ENCODE measurements around the gene SCAMP1.

Gene SCAMP1

DNA sequence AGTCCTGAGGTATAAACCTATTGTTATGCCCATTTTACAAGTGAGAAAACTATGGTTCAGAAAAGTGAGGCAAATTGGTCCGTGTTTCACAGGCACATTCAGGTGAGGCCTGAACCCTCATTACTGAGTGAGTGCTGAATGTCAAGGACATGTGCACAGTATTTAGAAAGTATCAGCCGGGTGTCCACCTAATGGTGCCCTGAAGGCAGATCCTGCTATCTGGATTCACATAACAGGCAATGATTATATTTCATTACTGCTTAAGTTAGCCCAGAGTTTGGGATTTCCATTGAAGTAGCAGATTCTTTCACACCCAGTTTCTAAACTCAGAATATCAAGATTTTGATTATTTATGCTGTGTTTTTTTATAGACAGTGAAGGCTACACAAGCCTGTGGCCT, 145.4 kb downstream of the SCAMP1 start:
- Histone ChIP-seq H3K9ac (ENCODE audit: low read length) (no peak overlapping the region), H4K91ac (ENCODE audit: low read depth, low read length) (no peak overlapping the region), H2BK120ac (ENCODE audit: insufficient read depth, low read length, poor library complexity) (no peak overlapping the region), H3K36me3 (ENCODE audit: control insufficient read depth in 1 of 2, insufficient read depth in 2 of 2, low read length in 2 of 2) (peaks cover 4% of the 10 kb centered on the region in 2 experiments), H3K4ac (ENCODE audit: low read depth, low read length) (no peak overlapping the region), H4K12ac (ENCODE audit: low read depth, low read length) (no peak overlapping the region), H3K18ac (ENCODE audit: low read length) (no peak overlapping the region), H3K4me2 (ENCODE audit: low read length) (no peak overlapping the region), H2AK5ac (ENCODE audit: low read length) (no peak overlapping the region), H3K14ac (ENCODE audit: low read length) (no peak overlapping the region), H3K4me1 (ENCODE audit: control insufficient read depth in 1 of 2, insufficient read depth in 2 of 2, low read length in 2 of 2) (peaks cover 40 to 52% of the 10 kb centered on the region in 2 experiments), H4K8ac (ENCODE audit: low read depth, low read length) (no peak overlapping the region), H3K27me3 (ENCODE audit: insufficient read depth, low read length) (no peaks in the 10 kb centered on the region), H3K79me2 (ENCODE audit: control insufficient read depth, insufficient read depth, low read length, poor library complexity) (peaks cover 2% of the 10 kb centered on the region), H2BK5ac (ENCODE audit: low read depth, low read length, poor library complexity) (no peak overlapping the region), H3K4me3 (ENCODE audit: low read depth, low read length) (no peak overlapping the region), H3K27ac (ENCODE audit: low read depth, low read length) (peak overlapping the region; percentile 48), H3K79me1 (ENCODE audit: low read length) (peaks cover 6% of the 10 kb centered on the region), H2BK12ac (ENCODE audit: low read length) (no peak overlapping the region), H3K9me3 (ENCODE audit: insufficient read depth, low read depth, low read length) (no peaks in the 10 kb centered on the region), H3K23ac (ENCODE audit: low read length) (no peak overlapping the region), H2AFZ (ENCODE audit: insufficient read depth, low read length, poor library complexity) (no peak overlapping the region)
- peak; percentile 41 to 52 for DNase-seq
- WGBS (ENCODE audit: extremely low coverage, insufficient coverage, insufficient read length), result no CpG with 5 or more reads among the region's 2 CpGs

DNA sequence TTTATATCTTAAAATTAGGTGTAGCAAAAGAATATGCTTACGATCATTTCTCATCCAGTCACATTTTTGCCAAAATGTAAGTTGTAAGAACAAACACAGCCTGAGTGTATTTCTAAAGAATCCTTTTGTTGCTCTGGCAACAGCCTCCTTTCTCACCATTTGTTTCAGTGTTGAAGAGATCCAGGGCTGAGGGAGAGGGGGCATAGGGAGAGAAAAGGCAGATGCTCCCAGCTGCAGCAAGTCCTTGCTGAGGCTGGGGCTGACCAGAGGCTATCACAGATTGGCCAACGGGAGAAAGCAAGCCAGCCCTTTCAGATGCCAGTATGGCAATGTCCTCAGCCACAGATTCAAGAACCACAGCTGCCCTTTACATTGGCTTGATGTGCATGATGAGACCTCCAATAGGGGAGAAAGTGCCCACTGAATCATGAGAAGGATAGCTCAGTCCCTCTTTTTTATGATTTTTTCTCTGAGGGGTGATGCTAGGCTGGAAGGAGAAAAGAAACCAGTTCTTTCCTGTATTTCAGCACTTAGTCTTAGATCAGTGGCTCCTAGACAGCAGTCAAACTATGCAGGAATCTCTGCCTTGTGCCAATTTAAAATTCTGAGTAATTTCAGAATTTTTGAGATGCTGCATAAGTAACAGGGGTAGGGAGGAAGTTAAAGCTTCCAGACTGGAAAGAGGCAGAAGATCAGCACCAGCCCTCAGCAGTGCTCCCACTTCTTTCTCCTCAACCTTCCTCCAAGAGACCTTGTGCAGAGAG, 146.0 kb downstream of the SCAMP1 start:
- Histone ChIP-seq H3K27ac (ENCODE audit: low read depth, low read length) (no peak overlapping the region), H2BK5ac (ENCODE audit: low read depth, low read length, poor library complexity) (no peak overlapping the region), H2BK120ac (ENCODE audit: insufficient read depth, low read length, poor library complexity) (no peak overlapping the region), H4K12ac (ENCODE audit: low read depth, low read length) (no peak overlapping the region), H3K4ac (ENCODE audit: low read depth, low read length) (no peak overlapping the region), H3K14ac (ENCODE audit: low read length) (no peak overlapping the region), H2AK5ac (ENCODE audit: low read length) (no peak overlapping the region), H4K8ac (ENCODE audit: low read depth, low read length) (no peak overlapping the region), H3K18ac (ENCODE audit: low read length) (no peak overlapping the region), H2BK12ac (ENCODE audit: low read length) (no peak overlapping the region), H3K27me3 (ENCODE audit: insufficient read depth, low read length) (no peaks in the 10 kb centered on the region), H3K4me1 (ENCODE audit: control insufficient read depth in 1 of 2, insufficient read depth in 2 of 2, low read length in 2 of 2) (peaks cover 38 to 49% of the 10 kb centered on the region in 2 experiments), H3K79me1 (ENCODE audit: low read length) (peaks cover 6% of the 10 kb centered on the region), H2AFZ (ENCODE audit: insufficient read depth, low read length, poor library complexity) (no peak overlapping the region), H3K4me2 (ENCODE audit: low read length) (no peak overlapping the region), H3K4me3 (ENCODE audit: low read depth, low read length) (no peak overlapping the region), H3K9ac (ENCODE audit: low read length) (no peak overlapping the region), H3K36me3 (ENCODE audit: control insufficient read depth in 1 of 2, insufficient read depth in 2 of 2, low read length in 2 of 2) (peaks cover 4% of the 10 kb centered on the region in 2 experiments), H3K9me3 (ENCODE audit: insufficient read depth, low read depth, low read length) (no peaks in the 10 kb centered on the region), H3K23ac (ENCODE audit: low read length) (no peak overlapping the region), H3K79me2 (ENCODE audit: control insufficient read depth, insufficient read depth, low read length, poor library complexity) (peaks cover 2% of the 10 kb centered on the region), H4K91ac (ENCODE audit: low read depth, low read length) (no peak overlapping the region)
- WGBS (ENCODE audit: extremely low coverage, insufficient coverage, insufficient read length), result no CpG with 5 or more reads among the region's 2 CpGs
- DNase-seq, result no peak

DNA sequence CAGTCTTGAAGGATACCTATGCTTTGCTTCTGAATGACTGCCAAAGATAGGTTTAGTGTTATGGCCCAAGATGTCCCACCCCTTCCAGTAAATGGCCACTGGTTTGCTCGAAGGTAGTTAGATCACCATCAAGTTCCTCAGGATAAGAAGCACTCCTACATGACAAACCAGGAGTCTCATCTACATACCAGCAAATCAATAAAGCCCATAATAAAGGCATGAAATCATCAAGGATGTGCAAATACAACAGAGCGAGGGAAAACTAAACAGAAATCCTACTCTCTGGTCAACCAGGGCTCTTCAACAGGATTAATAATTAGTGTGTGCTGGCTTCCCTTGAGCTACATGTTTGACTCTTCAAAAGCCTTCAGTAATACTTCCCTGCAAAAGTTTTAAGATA, 147.1 kb downstream of the SCAMP1 start:
- Histone ChIP-seq H2AFZ (ENCODE audit: insufficient read depth, low read length, poor library complexity) (no peak overlapping the region), H3K4me2 (ENCODE audit: low read length) (no peak overlapping the region)
- no CpG with 5 or more reads among the region's 2 CpGs for WGBS (ENCODE audit: extremely low coverage, insufficient coverage, insufficient read length)

DNA sequence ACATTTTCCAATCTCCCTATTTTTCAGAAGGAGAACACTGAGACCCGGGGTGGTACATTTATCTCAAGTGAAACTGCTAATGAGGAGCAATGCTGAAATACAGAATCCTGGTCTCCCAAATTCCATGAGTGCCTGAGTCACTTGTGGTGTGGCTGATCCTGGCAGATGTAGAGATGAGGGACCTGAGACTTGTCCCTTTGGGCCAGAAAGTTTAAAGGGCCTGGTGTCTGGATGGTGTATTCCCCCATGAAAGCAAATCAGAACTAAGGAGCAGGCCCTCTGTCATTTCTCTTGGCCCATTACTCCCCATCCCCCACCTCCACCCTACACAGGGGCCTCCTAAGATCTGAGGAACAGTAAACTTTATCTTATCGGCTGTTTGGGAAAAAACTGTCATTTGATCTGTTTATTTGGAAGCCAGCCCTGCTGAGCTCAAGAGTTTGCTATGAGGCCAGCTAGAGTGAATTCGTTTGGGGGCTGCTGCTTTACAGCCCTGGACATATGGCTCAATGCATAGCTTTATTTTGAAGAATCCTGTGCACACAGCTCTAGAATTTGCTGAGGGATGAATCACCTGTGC, 147.9 kb downstream of the SCAMP1 start:
- H4K8ac ChIP-seq (ENCODE audit: low read depth, low read length), result no peak overlapping the region
- no peak overlapping the region for H2BK120ac ChIP-seq (ENCODE audit: insufficient read depth, low read length, poor library complexity)
- DNase-seq, result no peak
- no peak overlapping the region for H3K4ac ChIP-seq (ENCODE audit: low read depth, low read length)
- peaks cover 4% of the 10 kb centered on the region in 2 experiments for H3K36me3 ChIP-seq (ENCODE audit: control insufficient read depth in 1 of 2, insufficient read depth in 2 of 2, low read length in 2 of 2)
- H3K9ac ChIP-seq (ENCODE audit: low read length), result no peak overlapping the region
- H4K91ac ChIP-seq (ENCODE audit: low read depth, low read length), result no peak overlapping the region
- H3K4me1 ChIP-seq (ENCODE audit: control insufficient read depth in 1 of 2, insufficient read depth in 2 of 2, low read length in 2 of 2), result peaks cover 37 to 47% of the 10 kb centered on the region in 2 experiments
- no peak overlapping the region for H3K4me3 ChIP-seq (ENCODE audit: low read depth, low read length)
- no peak overlapping the region for H3K23ac ChIP-seq (ENCODE audit: low read length)
- no peaks in the 10 kb centered on the region for H3K27me3 ChIP-seq (ENCODE audit: insufficient read depth, low read length)
- H3K14ac ChIP-seq (ENCODE audit: low read length), result no peak overlapping the region
- no peak overlapping the region for H2BK5ac ChIP-seq (ENCODE audit: low read depth, low read length, poor library complexity)
- no peak overlapping the region for H2AK5ac ChIP-seq (ENCODE audit: low read length)
- H2BK12ac ChIP-seq (ENCODE audit: low read length), result no peak overlapping the region
- no peak overlapping the region for H3K4me2 ChIP-seq (ENCODE audit: low read length)
- WGBS (ENCODE audit: extremely low coverage, insufficient coverage, insufficient read length), result no CpG with 5 or more reads among the region's 3 CpGs
- H3K18ac ChIP-seq (ENCODE audit: low read length), result no peak overlapping the region
- H2AFZ ChIP-seq (ENCODE audit: insufficient read depth, low read length, poor library complexity), result no peak overlapping the region
- peaks cover 5% of the 10 kb centered on the region for H3K79me2 ChIP-seq (ENCODE audit: control insufficient read depth, insufficient read depth, low read length, poor library complexity)
- H3K79me1 ChIP-seq (ENCODE audit: low read length), result peaks cover 6% of the 10 kb centered on the region
- H4K12ac ChIP-seq (ENCODE audit: low read depth, low read length), result no peak overlapping the region
- peak overlapping the region; percentile 25 for H3K27ac ChIP-seq (ENCODE audit: low read depth, low read length)
- H3K9me3 ChIP-seq (ENCODE audit: insufficient read depth, low read depth, low read length), result no peaks in the 10 kb centered on the region

More for the DNA sequence above, 147.1 kb downstream of the SCAMP1 start:
- H3K4ac ChIP-seq (ENCODE audit: low read depth, low read length), result no peak overlapping the region
- H3K9ac ChIP-seq (ENCODE audit: low read length), result no peak overlapping the region
- peaks cover 6% of the 10 kb centered on the region for H3K79me1 ChIP-seq (ENCODE audit: low read length)
- H2BK12ac ChIP-seq (ENCODE audit: low read length), result no peak overlapping the region
- no peak overlapping the region for H4K12ac ChIP-seq (ENCODE audit: low read depth, low read length)
- peaks cover 5% of the 10 kb centered on the region for H3K79me2 ChIP-seq (ENCODE audit: control insufficient read depth, insufficient read depth, low read length, poor library complexity)
- DNase-seq, result no peak
- peaks cover 37 to 47% of the 10 kb centered on the region in 2 experiments for H3K4me1 ChIP-seq (ENCODE audit: control insufficient read depth in 1 of 2, insufficient read depth in 2 of 2, low read length in 2 of 2)
- H2BK120ac ChIP-seq (ENCODE audit: insufficient read depth, low read length, poor library complexity), result no peak overlapping the region
- no peak overlapping the region for H4K8ac ChIP-seq (ENCODE audit: low read depth, low read length)
- H3K14ac ChIP-seq (ENCODE audit: low read length), result no peak overlapping the region
- H3K36me3 ChIP-seq (ENCODE audit: control insufficient read depth in 1 of 2, insufficient read depth in 2 of 2, low read length in 2 of 2), result peaks cover 4% of the 10 kb centered on the region in 2 experiments
- no peak overlapping the region for H2BK5ac ChIP-seq (ENCODE audit: low read depth, low read length, poor library complexity)
- H3K23ac ChIP-seq (ENCODE audit: low read length), result no peak overlapping the region
- no peaks in the 10 kb centered on the region for H3K9me3 ChIP-seq (ENCODE audit: insufficient read depth, low read depth, low read length)
- no peak overlapping the region for H2AK5ac ChIP-seq (ENCODE audit: low read length)
- H4K91ac ChIP-seq (ENCODE audit: low read depth, low read length), result no peak overlapping the region
- no peak overlapping the region for H3K18ac ChIP-seq (ENCODE audit: low read length)
- H3K27ac ChIP-seq (ENCODE audit: low read depth, low read length), result no peak overlapping the region
- no peak overlapping the region for H3K4me3 ChIP-seq (ENCODE audit: low read depth, low read length)
- no peaks in the 10 kb centered on the region for H3K27me3 ChIP-seq (ENCODE audit: insufficient read depth, low read length)

Measured in trophoblast cell (in vitro differentiated cells and primary cell).